H9 (cell line): ENCODE results near the gene ECHDC3. TPM values are rescaled to one million over a fixed set of nuclear protein-coding genes. Genes with fewer than 3 reads are reported as not detected.

Experiments
- DNase-seq: peaks from one replicate; pipeline ENCODE4 v3.0.0-alpha.2; 2017
- H2AFZ ChIP-seq: one replicate; pipeline ENCODE4 v1.6.1; 2013; ENCODE audit warnings: mild to moderate bottlenecking, low read length, control low read depth, moderate library complexity
- H2AK5ac ChIP-seq: 2 replicates; pipeline ENCODE4 v1.6.1; 2013; ENCODE audit warnings: low read length, control low read depth, mixed read lengths; ENCODE audit not compliant: insufficient read length
- H2BK120ac ChIP-seq: one replicate; pipeline ENCODE4 v1.6.1; 2013; ENCODE audit warnings: low read depth, mild to moderate bottlenecking, low read length, control low read depth, inconsistent platforms; ENCODE audit not compliant: poor library complexity, severe bottlenecking
- H2BK12ac ChIP-seq: 2 replicates; pipeline ENCODE4 v1.6.1; 2013; ENCODE audit warnings: low read length, control low read depth, mixed read lengths, low read depth; ENCODE audit not compliant: insufficient read length
- H2BK15ac ChIP-seq: 2 replicates; pipeline ENCODE4 v1.6.1; 2013; ENCODE audit warnings: low read depth, low read length, control low read depth
- H2BK20ac ChIP-seq: one replicate; pipeline ENCODE4 v1.6.1; 2013; ENCODE audit warnings: low read depth, mild to moderate bottlenecking, low read length, control low read depth, inconsistent platforms; ENCODE audit not compliant: poor library complexity, severe bottlenecking
- H2BK5ac ChIP-seq: 2 replicates; pipeline ENCODE4 v1.6.1; 2013; ENCODE audit warnings: low read length, control low read depth, mixed read lengths; ENCODE audit not compliant: insufficient read length
- H3K14ac ChIP-seq: 2 replicates; pipeline ENCODE4 v1.6.1; 2013; ENCODE audit warnings: low read length, control low read depth; ENCODE audit not compliant: insufficient read depth
- H3K18ac ChIP-seq: 2 replicates; pipeline ENCODE4 v1.6.1; 2013; ENCODE audit warnings: low read depth, mild to moderate bottlenecking, mixed read lengths, low read length, control low read depth; ENCODE audit not compliant: insufficient read length
- H3K23ac ChIP-seq: 2 replicates; pipeline ENCODE4 v1.6.1; 2013; ENCODE audit warnings: low read length, control low read depth, mixed read lengths, low read depth; ENCODE audit not compliant: insufficient read length
- H3K23me2 ChIP-seq: 2 replicates; pipeline ENCODE4 v1.6.1; 2013; ENCODE audit warnings: low read depth, mild to moderate bottlenecking, mixed read lengths, low read length, control low read depth; ENCODE audit not compliant: insufficient read length, poor library complexity, severe bottlenecking
- H3K27ac ChIP-seq: 2 replicates; pipeline ENCODE4 v1.5.1; 2013; ENCODE audit warnings: low read length, control low read depth, mixed read lengths, low read depth; ENCODE audit not compliant: insufficient read length
- H3K27me3 ChIP-seq: 2 replicates; pipeline ENCODE4 v1.6.1; 2013; ENCODE audit warnings: low read length, control low read depth, inconsistent platforms; ENCODE audit not compliant: insufficient read depth
- H3K4ac ChIP-seq: 2 replicates; pipeline ENCODE4 v1.6.1; 2013; ENCODE audit warnings: low read depth, mild to moderate bottlenecking, control low read depth, inconsistent platforms, low read length, moderate library complexity
- H3K4me1 ChIP-seq: 2 replicates; pipeline ENCODE4 v1.6.1; 2013; ENCODE audit warnings: low read length, control low read depth, inconsistent platforms; ENCODE audit not compliant: insufficient read depth
- H3K4me2 ChIP-seq: 2 replicates; pipeline ENCODE4 v1.6.1; 2013; ENCODE audit warnings: low read length, control low read depth, mixed read lengths; ENCODE audit not compliant: insufficient read length, insufficient read depth
- H3K56ac ChIP-seq: 2 replicates; pipeline ENCODE4 v1.6.1; 2013; ENCODE audit warnings: low read depth, mild to moderate bottlenecking, mixed read lengths, low read length, control low read depth; ENCODE audit not compliant: insufficient read length
- H3K79me1 ChIP-seq: 2 replicates; pipeline ENCODE4 v1.6.1; 2013; ENCODE audit warnings: low read depth, mild to moderate bottlenecking, moderate library complexity, low read length, control low read depth, inconsistent platforms; ENCODE audit not compliant: insufficient read depth, poor library complexity, severe bottlenecking
- H3K79me2 ChIP-seq: 2 replicates; pipeline ENCODE4 v1.6.1; 2013; ENCODE audit warnings: low read length, control low read depth, inconsistent platforms; ENCODE audit not compliant: insufficient read depth
- H3K9ac ChIP-seq: 2 replicates; pipeline ENCODE4 v1.6.1; 2013; ENCODE audit warnings: low read length, control low read depth, mixed read lengths; ENCODE audit not compliant: insufficient read length; ENCODE audit errors: extremely low read depth
- H3K9me3 ChIP-seq: one replicate; pipeline ENCODE4 v1.6.1; 2013; ENCODE audit warnings: low read depth, low read length, inconsistent platforms; ENCODE audit not compliant: control insufficient read depth
- H3T11ph ChIP-seq: one replicate; pipeline ENCODE4 v1.6.1; 2013; ENCODE audit warnings: mild to moderate bottlenecking, low read length, control low read depth, inconsistent platforms
- H4K20me1 ChIP-seq: one replicate; pipeline ENCODE4 v1.6.1; 2013; ENCODE audit not compliant: control insufficient read depth, insufficient read length, insufficient read depth
- H4K5ac ChIP-seq: 2 replicates; pipeline ENCODE4 v1.6.1; 2013; ENCODE audit warnings: low read depth, mild to moderate bottlenecking, mixed read lengths, low read length, control low read depth; ENCODE audit not compliant: insufficient read length
- H4K8ac ChIP-seq: replicated peaks from 2 replicates; pipeline ENCODE4 v1.6.1; 2013; ENCODE audit warnings: low read length, control low read depth, mixed read lengths, low read depth; ENCODE audit not compliant: insufficient read length
- H4K91ac ChIP-seq: 2 replicates; pipeline ENCODE4 v1.6.1; 2013; ENCODE audit warnings: low read depth, mild to moderate bottlenecking, moderate library complexity, mixed read lengths, low read length, control low read depth; ENCODE audit not compliant: insufficient read length
- H3K27ac Mint-ChIP-seq, 3 experiments: 2 replicates in 2 of 3; 3 replicates in 1 of 3; pipeline ENCODE4 v1.8.0; 2020 to 2021; ENCODE audit warnings: mixed read lengths in 3 of 3, mild to moderate bottlenecking in 1 of 3, moderate library complexity in 1 of 3
- H3K27me3 Mint-ChIP-seq: 2 replicates; pipeline ENCODE4 v1.8.0; 2021; ENCODE audit warnings: low read depth, mild to moderate bottlenecking, moderate library complexity, mixed read lengths
- H3K36me3 Mint-ChIP-seq, 3 experiments: 2 replicates in 2 of 3; 3 replicates in 1 of 3; pipeline ENCODE4 v1.8.0; 2020 to 2021; ENCODE audit warnings: low read depth in 3 of 3, mixed read lengths in 3 of 3; ENCODE audit not compliant: insufficient read depth in 1 of 3
- H3K4me1 Mint-ChIP-seq, 2 experiments: 2 replicates each; pipeline ENCODE4 v1.8.0; 2020; ENCODE audit warnings: mixed read lengths in 2 of 2
- H3K4me3 Mint-ChIP-seq, 2 experiments: 2 replicates in 1 of 2; 3 replicates in 1 of 2; pipeline ENCODE4 v1.8.0; 2020 to 2021; ENCODE audit warnings: mild to moderate bottlenecking in 2 of 2, mixed read lengths in 2 of 2, moderate library complexity in 1 of 2
- H3K9me3 Mint-ChIP-seq, 2 experiments: 2 replicates in 1 of 2; 3 replicates in 1 of 2; pipeline ENCODE4 v1.8.0; 2020; ENCODE audit warnings: mild to moderate bottlenecking in 2 of 2, mixed read lengths in 2 of 2, moderate library complexity in 1 of 2
- CTCF ChIP-seq: fragments of 200-600 bp; sonication (generic); conservative IDR thresholded peaks from 3 replicates; pipeline ENCODE4 v1.8.0; 2021; ENCODE audit warnings: antibody characterized with exemption, mild to moderate bottlenecking
- WGBS: extraction: QIAGEN DNeasy Blood & Tissue Kit; methylation state at CpG from one replicate; pipeline ENCODE4 v1.1.7; 2013; ENCODE audit warnings: missing lambda C conversion rate, low lambda C conversion rate, mixed read lengths; ENCODE audit not compliant: insufficient read length; ENCODE audit errors: extremely low coverage; 5-methylcytosine and 5-hydroxymethylcytosine counted together
- total RNA-seq: library from RNA; stranded (reverse); gene quantifications from 2 replicates; pipeline ENCODE4 v1.2.1, GENCODE V29; 2021

ECHDC3 gene
- total RNA-seq, 1 experiment from 2014 or later, result 9.3 TPM

GRCh38 chr10:11787374-11787773, 45.2 kb downstream of the ECHDC3 start:
- no peak overlapping the region for H3T11ph ChIP-seq
- no CpG with 5 or more reads among the region's 9 CpGs for WGBS
- no peak overlapping the region for H3K4ac ChIP-seq
- H3K4me2 ChIP-seq, result no peak overlapping the region
- DNase-seq, result no peak
- no peak overlapping the region for H4K5ac ChIP-seq
- no peak overlapping the region for H3K14ac ChIP-seq
- no peak overlapping the region for H4K8ac ChIP-seq
- H3K23ac ChIP-seq, result no peak overlapping the region
- H3K27me3 ChIP-seq, result no peaks in the 10 kb centered on the region
- Mint-ChIP-seq H3K4me1 (peaks cover 6 to 7% of the 10 kb centered on the region in 2 experiments; a peak in 2 of 4 replicates), H3K27me3 (peaks cover 2% of the 10 kb centered on the region), H3K36me3 (no peaks in the 10 kb centered on the region), H3K27ac (peak overlapping the region in 1 of 3 experiments; percentile 65; a peak in 1 of 7 replicates), H3K9me3 (no peaks in the 10 kb centered on the region), H3K4me3 (no peak overlapping the region)
- no peak for TF ChIP-seq CTCF
- no peak overlapping the region for H2AK5ac ChIP-seq
- no peak overlapping the region for H3K9ac ChIP-seq
- H4K91ac ChIP-seq, result no peak overlapping the region
- H3K56ac ChIP-seq, result no peak overlapping the region
- no peaks in the 10 kb centered on the region for H3K9me3 ChIP-seq
- H3K79me2 ChIP-seq, result no peaks in the 10 kb centered on the region
- H3K4me1 ChIP-seq, result no peaks in the 10 kb centered on the region
- no peak overlapping the region for H2BK12ac ChIP-seq
- H3K79me1 ChIP-seq, result no peaks in the 10 kb centered on the region
- H2BK120ac ChIP-seq, result no peak overlapping the region
- H3K27ac ChIP-seq, result no peak overlapping the region
- no peak overlapping the region for H3K18ac ChIP-seq
- no peak overlapping the region for H2BK15ac ChIP-seq
- H2BK5ac ChIP-seq, result no peak overlapping the region
- H2AFZ ChIP-seq, result no peak overlapping the region
- H4K20me1 ChIP-seq, result no peaks in the 10 kb centered on the region
- H3K23me2 ChIP-seq, result no peaks in the 10 kb centered on the region
- H2BK20ac ChIP-seq, result no peak overlapping the region
